CD8-positive, alpha-beta memory T cell (primary cell): Measurements from ENCODE around the gene UTP15. TPM values are rescaled to one million over a fixed set of nuclear protein-coding genes. Genes with fewer than 3 reads are reported as not detected.

ENCODE experiments used
- CTCF ChIA-PET: fragments of 350-600 bp; sonication (Branson Sonifier 250); formaldehyde crosslinking; loops from one replicate; lab custom pipeline; 2021; ENCODE audit warnings: antibody characterized with exemption; lab: Charles Lee
- POLR2A ChIA-PET: fragments of 350-600 bp; sonication (Branson Sonifier 250); formaldehyde crosslinking; loops from one replicate; lab custom pipeline; 2021; ENCODE audit warnings: antibody characterized with exemption; lab: Charles Lee
- DNase-seq, 5 donors: peaks; one replicate each; pipeline versions ENCODE4 v3.0.0 to v3.0.0-alpha.2; 2020 to 2022; ENCODE audit warnings: mixed read lengths in 1 of 5
- H3K27ac ChIP-seq: one replicate; pipeline ENCODE4 v1.7.0; 2013; ENCODE audit warnings: low read depth, mild to moderate bottlenecking, low read length, moderate library complexity
- H3K27me3 ChIP-seq: 2 replicates; pipeline ENCODE4 v1.7.0; 2013; ENCODE audit warnings: low read length, mild to moderate bottlenecking; ENCODE audit not compliant: insufficient read depth, poor library complexity, severe bottlenecking
- H3K36me3 ChIP-seq: 2 replicates; pipeline ENCODE4 v1.7.0; 2013; ENCODE audit warnings: mild to moderate bottlenecking, low read length, moderate library complexity; ENCODE audit not compliant: insufficient read depth
- H3K4me1 ChIP-seq: 2 replicates; pipeline ENCODE4 v1.7.0; 2013; ENCODE audit warnings: mild to moderate bottlenecking, low read length, moderate library complexity; ENCODE audit not compliant: insufficient read depth
- H3K4me3 ChIP-seq: 2 replicates; pipeline ENCODE4 v1.7.0; 2013; ENCODE audit warnings: mild to moderate bottlenecking, low read length
- H3K9me3 ChIP-seq: 2 replicates; pipeline ENCODE4 v1.7.0; 2013; ENCODE audit warnings: mild to moderate bottlenecking, low read length
- H3K27ac Mint-ChIP-seq, 8 donors: one replicate each; pipeline ENCODE4 v1.8.0; 2020 to 2021; ENCODE audit warnings: mixed read lengths in 8 of 8, mild to moderate bottlenecking in 6 of 8, inconsistent platforms in 3 of 8, moderate library complexity in 3 of 8
- H3K27me3 Mint-ChIP-seq, 2 donors: one replicate each; pipeline ENCODE4 v1.8.0; 2020 to 2021; ENCODE audit warnings: mixed read lengths in 2 of 2, mild to moderate bottlenecking in 1 of 2, moderate library complexity in 1 of 2
- H3K36me3 Mint-ChIP-seq, 3 donors: one replicate each; pipeline ENCODE4 v1.8.0; 2020 to 2021; ENCODE audit warnings: mixed read lengths in 3 of 3, inconsistent platforms in 1 of 3, mild to moderate bottlenecking in 1 of 3
- H3K4me1 Mint-ChIP-seq, 3 donors: one replicate each; pipeline ENCODE4 v1.8.0; 2020 to 2021; ENCODE audit warnings: mixed read lengths in 3 of 3, inconsistent platforms in 1 of 3, mild to moderate bottlenecking in 1 of 3
- H3K4me3 Mint-ChIP-seq, 7 donors: one replicate each; pipeline ENCODE4 v1.8.0; 2020 to 2021; ENCODE audit warnings: mixed read lengths in 7 of 7, mild to moderate bottlenecking in 6 of 7, moderate library complexity in 4 of 7, inconsistent platforms in 2 of 7
- H3K9me3 Mint-ChIP-seq, 5 donors: one replicate each; pipeline ENCODE4 v1.8.0; 2020 to 2022; ENCODE audit warnings: mixed read lengths in 5 of 5, mild to moderate bottlenecking in 3 of 5, moderate library complexity in 2 of 5, inconsistent platforms in 1 of 5
- polyA plus RNA-seq: library from polyadenylated mRNA; unstranded; fragments of 300-500 nt; fragmentation: Illumina TruSeq; gene quantifications from one replicate; pipeline ENCODE4 v1.2.3, GENCODE V29; 2021
- total RNA-seq, 2 experiments: library from RNA; stranded (reverse); gene quantifications; one replicate each; pipeline ENCODE4 v1.2.3, GENCODE V29; 2021

UTP15 gene
- total and polyA plus RNA-seq, 3 experiments from 2014 or later: 8.9 to 56.5 (median 53.4) TPM

GRCh38 chr5:73625944-73626811 lies 60.6 kb downstream of the UTP15 start, which contains the start of gene ARHGEF28:
Gene ARHGEF28, plus strand, starts transcription at chr5:73626196. Its CDS starts 58,656 bp downstream, at chr5:73684852.
- peaks cover 3 to 12% (median 4%) of the 10 kb centered on the region in 3 donors for H3K4me1 Mint-ChIP-seq
- peak within 1 kb of the TSS in 2 of 8 donors; percentile 22 to 26 for H3K27ac Mint-ChIP-seq
- H3K36me3 Mint-ChIP-seq: no peaks in the 10 kb centered on the region
- Histone ChIP-seq H3K27me3 (peaks cover 7% of the 10 kb centered on the region), H3K4me3 (peak within 1 kb of the TSS; percentile 34), H3K36me3 (no peaks in the 10 kb centered on the region), H3K4me1 (no peaks in the 10 kb centered on the region), H3K27ac (no peak within 1 kb of the TSS), H3K9me3 (no peaks in the 10 kb centered on the region)
- POLR2A ChIA-PET: no interaction called here
- peak in 4 of 5 donors; percentile 9 to 51 (median 39) for DNase-seq
- H3K27me3 Mint-ChIP-seq: peaks cover 14 to 55% of the 10 kb centered on the region in 2 donors
- H3K4me3 Mint-ChIP-seq: peak within 1 kb of the TSS; percentile 55 to 79 (median 74)
- CTCF ChIA-PET: no interaction called here
- no peaks in the 10 kb centered on the region for H3K9me3 Mint-ChIP-seq

- Histone ChIP-seq H3K36me3 (no peaks in the 10 kb centered on the region), H3K4me1 (no peaks in the 10 kb centered on the region), H3K9me3 (no peaks in the 10 kb centered on the region), H3K27me3 (peaks cover 7% of the 10 kb centered on the region), H3K27ac (no peak overlapping the region), H3K4me3 (no peak overlapping the region)
- Mint-ChIP-seq H3K27ac (no peak overlapping the region), H3K27me3 (peaks cover 14 to 56% of the 10 kb centered on the region in 2 donors), H3K4me1 (peaks cover 3 to 12% (median 4%) of the 10 kb centered on the region in 3 donors), H3K36me3 (no peaks in the 10 kb centered on the region), H3K4me3 (peak overlapping the region; percentile 35 to 76 (median 42)), H3K9me3 (no peaks in the 10 kb centered on the region)
- ChIA-PET CTCF (no interaction called here), POLR2A (no interaction called here)
- no peak for DNase-seq
These were observed 61.3 kb downstream of the UTP15 start for GRCh38 chr5:73626814-73627313.

GRCh38 chr5:73629456-73629855 lies 63.9 kb downstream of the UTP15 start:
- no peak overlapping the region for H3K27ac ChIP-seq
- H3K27me3 ChIP-seq: peaks cover 7% of the 10 kb centered on the region
- H3K4me3 ChIP-seq: no peak overlapping the region
- H3K36me3 Mint-ChIP-seq: no peaks in the 10 kb centered on the region
- no peaks in the 10 kb centered on the region for H3K36me3 ChIP-seq
- H3K4me1 Mint-ChIP-seq: peaks cover 3 to 12% (median 4%) of the 10 kb centered on the region in 3 donors
- peaks cover 16 to 44% of the 10 kb centered on the region in 2 donors for H3K27me3 Mint-ChIP-seq
- H3K4me1 ChIP-seq: no peaks in the 10 kb centered on the region
- CTCF ChIA-PET: no interaction called here
- no peaks in the 10 kb centered on the region for H3K9me3 Mint-ChIP-seq
- no peak overlapping the region for H3K27ac Mint-ChIP-seq
- no peak for DNase-seq
- no peak overlapping the region for H3K4me3 Mint-ChIP-seq
- no peaks in the 10 kb centered on the region for H3K9me3 ChIP-seq
- POLR2A ChIA-PET: no interaction called here

GRCh38 chr5:73630765-73631164 lies 65.2 kb downstream of the UTP15 start:
- POLR2A ChIA-PET: no interaction called here
- H3K27ac ChIP-seq: no peak overlapping the region
- CTCF ChIA-PET: no interaction called here
- no peaks in the 10 kb centered on the region for H3K36me3 ChIP-seq
- Mint-ChIP-seq H3K4me3 (no peak overlapping the region), H3K4me1 (peaks cover 0 to 5% (median 0%) of the 10 kb centered on the region in 3 donors), H3K36me3 (no peaks in the 10 kb centered on the region), H3K9me3 (no peaks in the 10 kb centered on the region), H3K27me3 (peaks cover 13 to 38% of the 10 kb centered on the region in 2 donors), H3K27ac (no peak overlapping the region)
- H3K9me3 ChIP-seq: no peaks in the 10 kb centered on the region
- H3K4me3 ChIP-seq: no peak overlapping the region
- H3K4me1 ChIP-seq: no peaks in the 10 kb centered on the region
- DNase-seq: no peak
- H3K27me3 ChIP-seq: peaks cover 7% of the 10 kb centered on the region

- Histone ChIP-seq H3K27me3 (peaks cover 7% of the 10 kb centered on the region), H3K27ac (no peak overlapping the region), H3K4me3 (no peak overlapping the region), H3K4me1 (no peaks in the 10 kb centered on the region), H3K9me3 (no peaks in the 10 kb centered on the region), H3K36me3 (no peaks in the 10 kb centered on the region)
- H3K4me3 Mint-ChIP-seq: no peak overlapping the region
- H3K9me3 Mint-ChIP-seq: no peaks in the 10 kb centered on the region
- no peaks in the 10 kb centered on the region for H3K36me3 Mint-ChIP-seq
- H3K4me1 Mint-ChIP-seq: peaks cover 0 to 4% (median 0%) of the 10 kb centered on the region in 3 donors
- POLR2A ChIA-PET: no interaction called here
- peaks cover 13 to 38% of the 10 kb centered on the region in 2 donors for H3K27me3 Mint-ChIP-seq
- no peak for DNase-seq
- CTCF ChIA-PET: no interaction called here
- H3K27ac Mint-ChIP-seq: peak overlapping the region in 1 of 8 donors; percentile 31
These were observed 66.0 kb downstream of the UTP15 start for GRCh38 chr5:73631500-73631899.

Other genes with a start within 250 kb of the UTP15 start
- gene FOXD1, start 117.0 kb upstream of the UTP15 start, total RNA-seq: under 1 TPM; 0.09 to 0.22 TPM
- not detected for gene FOXD1, start 117.0 kb upstream of the UTP15 start, polyA plus RNA-seq
- 1,000 to 10,000 TPM; 1,052 to 1,053 TPM for gene BTF3, start 67.3 kb upstream of the UTP15 start, total RNA-seq
- gene BTF3, start 67.3 kb upstream of the UTP15 start, polyA plus RNA-seq: 675 TPM
- 10 to 100 TPM; 16.4 to 22.3 TPM for gene ANKRA2, start 104 bp upstream of the UTP15 start, total RNA-seq
- 17.2 TPM for gene ANKRA2, start 104 bp upstream of the UTP15 start, polyA plus RNA-seq
- gene ARHGEF28, start 60.5 kb downstream of the UTP15 start, total RNA-seq: under 1 TPM; 0.27 to 0.28 TPM
- gene ARHGEF28, start 60.5 kb downstream of the UTP15 start, polyA plus RNA-seq: 0.24 TPM